Ovary (tissue), 10 donors: ENCODE measurements around the gene ATP8B3. TPM values are rescaled to one million over a fixed set of nuclear protein-coding genes. Genes with fewer than 3 reads are reported as not detected.

Experiments
- DNase-seq, 5 donors: peaks; one replicate each; pipeline ENCODE4 v3.0.0-alpha.2; 2019 to 2020
- H3K27ac ChIP-seq, 2 donors: fragments of 200-600 bp; one replicate each; pipeline versions ENCODE4 v1.5.1 to v1.8.0; 2019 to 2022
- H3K27me3 ChIP-seq: fragments of 200-600 bp; one replicate; pipeline ENCODE4 v1.8.0; 2022
- H3K36me3 ChIP-seq: fragments of 200-600 bp; sonication (generic); one replicate; pipeline ENCODE4 v1.5.1; 2019
- H3K4me1 ChIP-seq: one replicate; pipeline ENCODE4 v1.8.1; 2013; ENCODE audit warnings: mild to moderate bottlenecking, moderate library complexity; ENCODE audit not compliant: insufficient read depth
- H3K4me3 ChIP-seq: fragments of 200-600 bp; sonication (generic); one replicate; pipeline ENCODE4 v1.5.1; 2017
- H3K9me3 ChIP-seq, 2 donors: fragments of 200-600 bp in 1 of 2; sonication (generic) in 1 of 2; one replicate each; pipeline versions ENCODE4 v1.5.1 to v1.8.1; 2013 to 2019; ENCODE audit warnings: mild to moderate bottlenecking in 1 of 2, moderate library complexity in 1 of 2
- EP300 ChIP-seq: sonication (generic); formaldehyde crosslinking; IDR thresholded peaks from one replicate; pipeline ENCODE4 v1.6.1; 2017; ENCODE audit warnings: antibody characterized with exemption
- POLR2A ChIP-seq: fragments of 450-650 bp; IDR thresholded peaks from one replicate; pipeline ENCODE4 v1.6.1; 2017; ENCODE audit warnings: antibody characterized with exemption, mild to moderate bottlenecking, moderate library complexity
- WGBS, 3 donors: extraction: QIAGEN DNeasy Blood & Tissue Kit in 1 of 3; methylation state at CpG; one replicate each; pipeline versions ENCODE4 v1.1.5 to v1.1.7; 2013 to 2017; 5-methylcytosine and 5-hydroxymethylcytosine counted together
- intact Hi-C, 4 donors: fragments of 100-400 bp; cut with DNase I; formaldehyde crosslinking; loops; one replicate each; pipeline versions ENCODE4 v1.11.0 to v1.15.1; 2022 to 2023
- long read RNA-seq, 3 donors: library from polyadenylated mRNA in 2 of 3; unstranded in 2 of 3; transcript quantifications; one replicate each; pipeline ENCODE4 v2.0.0 and lab custom pipeline, GENCODE V29; 2021 to 2026
- polyA plus RNA-seq, 2 donors: library from polyadenylated mRNA; stranded (reverse); fragments of 200-250 nt in 1 of 2; fragments of 350-450 nt in 1 of 2; fragmentation: Illumina TruSeq in 1 of 2; extraction: RNeasy Lipid Tissue Mini Kit (QIAGEN cat#74804) in 1 of 2; gene quantifications; one replicate each; pipeline ENCODE4 v1.2.3, GENCODE V29; 2013 to 2014
- total RNA-seq, 7 donors: library from RNA; depleted of rRNA in 2 of 7; stranded (reverse); fragments of >200 nt in 2 of 7; fragmentation: NEBNext Ultra II Directional in 3 of 7; extraction: Animal tissue kit (Norgen Biotek cat#: 25700) in 3 of 7; gene quantifications; one replicate each; pipeline versions ENCODE4 v1.1.0 to v1.2.4, GENCODE V29; 2016 to 2023
- TF ChIP-seq, protein P1 (sequence below), 3 donors: fragments of 450-650 bp in 2 of 3; fragments of 200-600 bp in 1 of 3; IDR thresholded peaks; one replicate each; pipeline versions ENCODE4 v1.5.1 to v1.8.0; 2016 to 2022; ENCODE audit warnings: antibody characterized with exemption in 3 of 3, mild to moderate bottlenecking in 1 of 3
- donor health status: DM: no; HTN: no; CAD: no; lungs with moderate emphysema.
- donor health status: DM: no; HTN: no; CAD: no.
- donor health status: Bipolar disorder and iron deficiency.
- donor health status: DM: yes; HTN: yes; CAD: no.
- donor health status: DM: no; HTN: no; CAD: no.
- donor health status: DM: yes; HTN: yes; CAD: no.

Gene ATP8B3, protein sequence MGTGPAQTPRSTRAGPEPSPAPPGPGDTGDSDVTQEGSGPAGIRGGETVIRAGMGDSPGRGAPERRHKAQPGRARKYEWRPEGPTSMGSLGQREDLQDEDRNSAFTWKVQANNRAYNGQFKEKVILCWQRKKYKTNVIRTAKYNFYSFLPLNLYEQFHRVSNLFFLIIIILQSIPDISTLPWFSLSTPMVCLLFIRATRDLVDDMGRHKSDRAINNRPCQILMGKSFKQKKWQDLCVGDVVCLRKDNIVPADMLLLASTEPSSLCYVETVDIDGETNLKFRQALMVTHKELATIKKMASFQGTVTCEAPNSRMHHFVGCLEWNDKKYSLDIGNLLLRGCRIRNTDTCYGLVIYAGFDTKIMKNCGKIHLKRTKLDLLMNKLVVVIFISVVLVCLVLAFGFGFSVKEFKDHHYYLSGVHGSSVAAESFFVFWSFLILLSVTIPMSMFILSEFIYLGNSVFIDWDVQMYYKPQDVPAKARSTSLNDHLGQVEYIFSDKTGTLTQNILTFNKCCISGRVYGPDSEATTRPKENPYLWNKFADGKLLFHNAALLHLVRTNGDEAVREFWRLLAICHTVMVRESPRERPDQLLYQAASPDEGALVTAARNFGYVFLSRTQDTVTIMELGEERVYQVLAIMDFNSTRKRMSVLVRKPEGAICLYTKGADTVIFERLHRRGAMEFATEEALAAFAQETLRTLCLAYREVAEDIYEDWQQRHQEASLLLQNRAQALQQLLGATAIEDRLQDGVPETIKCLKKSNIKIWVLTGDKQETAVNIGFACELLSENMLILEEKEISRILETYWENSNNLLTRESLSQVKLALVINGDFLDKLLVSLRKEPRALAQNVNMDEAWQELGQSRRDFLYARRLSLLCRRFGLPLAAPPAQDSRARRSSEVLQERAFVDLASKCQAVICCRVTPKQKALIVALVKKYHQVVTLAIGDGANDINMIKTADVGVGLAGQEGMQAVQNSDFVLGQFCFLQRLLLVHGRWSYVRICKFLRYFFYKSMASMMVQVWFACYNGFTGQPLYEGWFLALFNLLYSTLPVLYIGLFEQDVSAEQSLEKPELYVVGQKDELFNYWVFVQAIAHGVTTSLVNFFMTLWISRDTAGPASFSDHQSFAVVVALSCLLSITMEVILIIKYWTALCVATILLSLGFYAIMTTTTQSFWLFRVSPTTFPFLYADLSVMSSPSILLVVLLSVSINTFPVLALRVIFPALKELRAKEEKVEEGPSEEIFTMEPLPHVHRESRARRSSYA (N-terminal part only)
- total RNA-seq (1 to 10 TPM in 5 of 7 donors, under 1 TPM in 2; 0.72 to 3.2 (median 2.1) TPM), polyA plus RNA-seq (1 to 10 TPM in 1 of 2 donors, under 1 TPM in 1; 0.91 to 1.5 TPM)
- long read RNA-seq, donor 1, partial matches to known transcripts: 1 of 3 reads
- long read RNA-seq, donor 1, other reads (novel, unspliced or antisense): 1 of 3 reads
- long read RNA-seq, donor 2: 0 reads
- long read RNA-seq, donor 3, partial matches to known transcripts: 3 of 5 reads
- long read RNA-seq, donor 3, other reads (novel, unspliced or antisense): 2 of 5 reads

DNA sequence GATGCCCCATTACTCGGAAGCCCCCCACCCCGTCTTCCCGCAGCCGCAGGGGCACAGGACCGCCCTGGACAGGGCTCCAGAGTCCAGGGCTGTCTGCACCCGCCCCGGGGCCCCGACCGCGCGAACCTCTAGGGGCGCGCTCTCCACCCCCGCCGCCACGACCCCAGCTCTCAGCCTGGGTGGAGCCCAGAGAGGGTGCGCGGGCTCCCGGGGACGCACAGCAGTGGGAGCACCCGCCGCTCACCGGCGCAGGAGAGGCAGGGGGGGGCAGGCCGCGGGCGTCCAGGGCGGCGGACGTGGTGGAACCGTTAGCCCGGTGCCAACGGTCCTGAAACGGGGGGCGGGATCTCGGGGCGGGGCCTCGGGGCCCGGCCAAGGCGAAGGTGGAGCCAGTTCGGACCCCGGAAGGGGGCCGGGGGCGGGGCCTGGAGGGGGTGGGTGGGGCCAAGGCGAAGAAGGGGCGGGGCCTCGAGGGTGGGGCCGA is at the start of gene ATP8B3:
Gene ATP8B3 (minus strand): TSS at position 335 of the 484 bp plus-strand sequence. CDS start 540 bp downstream, outside the sequence.
- TF ChIP-seq POLR2A: no peak
- TF ChIP-seq, protein P1, sequence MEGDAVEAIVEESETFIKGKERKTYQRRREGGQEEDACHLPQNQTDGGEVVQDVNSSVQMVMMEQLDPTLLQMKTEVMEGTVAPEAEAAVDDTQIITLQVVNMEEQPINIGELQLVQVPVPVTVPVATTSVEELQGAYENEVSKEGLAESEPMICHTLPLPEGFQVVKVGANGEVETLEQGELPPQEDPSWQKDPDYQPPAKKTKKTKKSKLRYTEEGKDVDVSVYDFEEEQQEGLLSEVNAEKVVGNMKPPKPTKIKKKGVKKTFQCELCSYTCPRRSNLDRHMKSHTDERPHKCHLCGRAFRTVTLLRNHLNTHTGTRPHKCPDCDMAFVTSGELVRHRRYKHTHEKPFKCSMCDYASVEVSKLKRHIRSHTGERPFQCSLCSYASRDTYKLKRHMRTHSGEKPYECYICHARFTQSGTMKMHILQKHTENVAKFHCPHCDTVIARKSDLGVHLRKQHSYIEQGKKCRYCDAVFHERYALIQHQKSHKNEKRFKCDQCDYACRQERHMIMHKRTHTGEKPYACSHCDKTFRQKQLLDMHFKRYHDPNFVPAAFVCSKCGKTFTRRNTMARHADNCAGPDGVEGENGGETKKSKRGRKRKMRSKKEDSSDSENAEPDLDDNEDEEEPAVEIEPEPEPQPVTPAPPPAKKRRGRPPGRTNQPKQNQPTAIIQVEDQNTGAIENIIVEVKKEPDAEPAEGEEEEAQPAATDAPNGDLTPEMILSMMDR (IDR thresholded peaks at IDR 0.05): no peak
- TF ChIP-seq EP300: no peak
- Histone ChIP-seq H3K9me3 (no peaks in the 10 kb centered on the region), H3K4me1 (peaks cover 5% of the 10 kb centered on the region), H3K36me3 (no peaks in the 10 kb centered on the region), H3K27ac (peak within 1 kb of the TSS; percentile 77 to 80), H3K27me3 (no peaks in the 10 kb centered on the region), H3K4me3 (peak within 1 kb of the TSS; percentile 46)
- WGBS, 3 donors: 2 to 6% (median 4%) methylated on average over 16 to 48 of the region's 48 CpGs
- no peak for DNase-seq
- intact Hi-C loops: loop anchor here in 1 of 4 donors (10.0 kb wide), 1 partner anchor 267 kb away; no protein-coding TSS in a partner anchor

- H3K4me1 ChIP-seq: peaks cover 23% of the 10 kb centered on the region
- WGBS, 3 donors: 17 to 29% (median 27%) methylated on average over 23 of the region's 23 CpGs
- H3K27me3 ChIP-seq: no peaks in the 10 kb centered on the region
- H3K4me3 ChIP-seq: no peak overlapping the region
- peak in 2 of 5 donors; percentile 44 to 57 for DNase-seq
- H3K36me3 ChIP-seq: no peaks in the 10 kb centered on the region
- intact Hi-C loops: no loop called here
- H3K9me3 ChIP-seq: no peaks in the 10 kb centered on the region
- peak overlapping the region; percentile 41 to 61 for H3K27ac ChIP-seq
- no peak for TF ChIP-seq POLR2A
- TF ChIP-seq, protein P1 (IDR thresholded peaks at IDR 0.05): no peak
- no peak for TF ChIP-seq EP300
Observed at GRCh38 chr19:1861599-1862031, 49.5 kb upstream of the ATP8B3 start.

DNA sequence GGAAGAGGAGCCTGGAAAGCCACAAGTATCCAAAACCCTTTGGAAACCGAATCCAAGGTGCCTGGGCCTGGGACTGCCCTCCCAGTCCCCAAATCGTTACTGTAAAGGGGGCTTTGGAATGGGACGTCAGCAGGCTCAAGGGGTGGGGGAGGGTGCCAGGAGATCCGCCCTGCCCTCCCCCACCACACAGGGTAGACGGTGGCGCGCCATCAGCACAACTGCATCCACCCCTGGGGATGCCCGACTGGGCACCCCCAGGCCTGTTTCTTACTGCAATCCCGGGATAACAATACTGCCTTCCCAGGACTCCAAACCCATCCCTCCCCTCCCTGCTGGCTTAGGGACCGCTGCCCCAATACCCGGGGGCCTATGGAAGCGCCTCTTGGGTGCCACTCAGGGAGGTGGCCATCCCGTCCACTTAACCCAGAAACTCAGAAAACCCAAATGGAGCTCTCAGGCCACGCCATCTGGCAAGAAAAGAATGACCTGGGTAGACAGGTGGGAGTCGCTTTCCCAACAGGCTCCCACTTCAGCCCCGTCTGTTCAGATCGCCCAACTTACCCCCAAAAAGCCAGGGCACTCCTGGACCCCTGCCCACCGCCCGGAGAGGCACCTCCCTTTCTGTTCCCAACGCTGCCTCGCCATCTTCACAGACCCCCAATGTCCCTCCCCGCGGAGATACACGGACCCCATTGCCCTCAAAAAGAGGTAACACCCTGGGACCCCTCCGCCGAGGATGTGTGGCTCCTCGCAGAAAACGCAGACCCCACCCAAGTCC is 48.9 kb upstream of the ATP8B3 start:
- no peaks in the 10 kb centered on the region for H3K9me3 ChIP-seq
- peak in 3 of 5 donors; percentile 57 to 67 (median 64) for DNase-seq
- H3K27me3 ChIP-seq: no peaks in the 10 kb centered on the region
- intact Hi-C loops: no loop called here
- 51 to 62% (median 60%) methylated on average over 28 of the region's 28 CpGs for WGBS, 3 donors
- H3K4me1 ChIP-seq: peaks cover 29% of the 10 kb centered on the region
- TF ChIP-seq POLR2A (no peak), EP300 (no peak)
- TF ChIP-seq, protein P1 (IDR thresholded peaks at IDR 0.05): no peak
- no peaks in the 10 kb centered on the region for H3K36me3 ChIP-seq
- H3K4me3 ChIP-seq: no peak overlapping the region
- H3K27ac ChIP-seq: no peak overlapping the region
